Duodenal mucosa (tissue), 2 donors: ENCODE measurements around the gene TADA3.
A peak's percentile ranks its signal among the peaks of the same experiment; 100 is the strongest.

Experiments used
- H3K27ac ChIP-seq: one replicate; pipeline ENCODE4 v1.7.0; 2013; ENCODE audit warnings: low read depth, low read length
- H3K27me3 ChIP-seq, 2 donors: one replicate each; pipeline ENCODE4 v1.7.0; 2013; ENCODE audit warnings: low read length in 2 of 2, control low read depth in 1 of 2; ENCODE audit not compliant: insufficient read depth in 2 of 2, control insufficient read depth in 1 of 2
- H3K36me3 ChIP-seq, 2 donors: one replicate each; pipeline ENCODE4 v1.7.0; 2013; ENCODE audit warnings: low read length in 2 of 2, control low read depth in 1 of 2; ENCODE audit not compliant: insufficient read depth in 2 of 2, control insufficient read depth in 1 of 2
- H3K4me1 ChIP-seq, 2 donors: one replicate each; pipeline ENCODE4 v1.7.0; 2013; ENCODE audit warnings: low read length in 2 of 2, control low read depth in 1 of 2; ENCODE audit not compliant: insufficient read depth in 2 of 2, control insufficient read depth in 1 of 2
- H3K4me3 ChIP-seq, 2 donors: one replicate each; pipeline ENCODE4 v1.7.0; 2013; ENCODE audit warnings: low read length in 2 of 2, low read depth in 1 of 2
- H3K9ac ChIP-seq, 2 donors: one replicate each; pipeline ENCODE4 v1.7.0; 2013; ENCODE audit warnings: low read length in 2 of 2, low read depth in 1 of 2
- H3K9me3 ChIP-seq, 2 donors: one replicate each; pipeline ENCODE4 v1.7.0; 2013; ENCODE audit warnings: low read length in 2 of 2, control low read depth in 1 of 2; ENCODE audit not compliant: control insufficient read depth in 1 of 2

The TADA3 gene

GRCh38 chr3:9785602-9786001, 6.7 kb downstream of the TADA3 start:
- no peaks in the 10 kb centered on the region for H3K27me3 ChIP-seq
- H3K9me3 ChIP-seq, result no peaks in the 10 kb centered on the region
- H3K9ac ChIP-seq, result no peak overlapping the region
- H3K27ac ChIP-seq, result no peak overlapping the region
- peaks cover 9 to 18% of the 10 kb centered on the region in 2 donors for H3K4me1 ChIP-seq
- H3K4me3 ChIP-seq, result no peak overlapping the region
- peaks cover 29 to 60% of the 10 kb centered on the region in 2 donors for H3K36me3 ChIP-seq

GRCh38 chr3:9784965-9785364, 7.3 kb downstream of the TADA3 start:
- Histone ChIP-seq H3K9ac (no peak overlapping the region), H3K36me3 (peaks cover 29 to 53% of the 10 kb centered on the region in 2 donors), H3K9me3 (no peaks in the 10 kb centered on the region), H3K27me3 (no peaks in the 10 kb centered on the region), H3K4me1 (peaks cover 15 to 21% of the 10 kb centered on the region in 2 donors), H3K27ac (no peak overlapping the region), H3K4me3 (no peak overlapping the region)

GRCh38 chr3:9783954-9784353, 8.3 kb downstream of the TADA3 start:
- no peaks in the 10 kb centered on the region for H3K9me3 ChIP-seq
- no peak overlapping the region for H3K9ac ChIP-seq
- H3K27ac ChIP-seq, result no peak overlapping the region
- H3K4me3 ChIP-seq, result no peak overlapping the region
- no peaks in the 10 kb centered on the region for H3K27me3 ChIP-seq
- peaks cover 25 to 31% of the 10 kb centered on the region in 2 donors for H3K4me1 ChIP-seq
- H3K36me3 ChIP-seq, result peaks cover 25 to 49% of the 10 kb centered on the region in 2 donors

GRCh38 chr3:9782770-9783169, 9.5 kb downstream of the TADA3 start:
- Histone ChIP-seq H3K36me3 (peaks cover 25 to 45% of the 10 kb centered on the region in 2 donors), H3K27ac (no peak overlapping the region), H3K27me3 (no peaks in the 10 kb centered on the region), H3K9ac (no peak overlapping the region), H3K4me1 (peaks cover 37 to 41% of the 10 kb centered on the region in 2 donors), H3K4me3 (no peak overlapping the region), H3K9me3 (no peaks in the 10 kb centered on the region)

GRCh38 chr3:9781978-9782603, 10.2 kb downstream of the TADA3 start:
- H3K9ac ChIP-seq, result no peak overlapping the region
- no peaks in the 10 kb centered on the region for H3K27me3 ChIP-seq
- H3K9me3 ChIP-seq, result no peaks in the 10 kb centered on the region
- no peak overlapping the region for H3K4me3 ChIP-seq
- H3K36me3 ChIP-seq, result peaks cover 20 to 38% of the 10 kb centered on the region in 2 donors
- H3K27ac ChIP-seq, result no peak overlapping the region
- peaks cover 43 to 45% of the 10 kb centered on the region in 2 donors for H3K4me1 ChIP-seq

- no peak overlapping the region for H3K27ac ChIP-seq
Observed at GRCh38 chr3:9781551-9781950, 10.7 kb downstream of the TADA3 start.

GRCh38 chr3:9780910-9781309, 11.4 kb downstream of the TADA3 start:
- no peak overlapping the region for H3K27ac ChIP-seq
- H3K4me1 ChIP-seq, result peaks cover 43 to 45% of the 10 kb centered on the region in 2 donors
- H3K4me3 ChIP-seq, result no peak overlapping the region
- H3K27me3 ChIP-seq, result no peaks in the 10 kb centered on the region
- H3K9me3 ChIP-seq, result no peaks in the 10 kb centered on the region
- H3K9ac ChIP-seq, result no peak overlapping the region
- peaks cover 16 to 28% of the 10 kb centered on the region in 2 donors for H3K36me3 ChIP-seq

More at GRCh38 chr3:9781551-9781950, 10.7 kb downstream of the TADA3 start:
- no peaks in the 10 kb centered on the region for H3K27me3 ChIP-seq
- H3K9me3 ChIP-seq, result no peaks in the 10 kb centered on the region
- peaks cover 43 to 45% of the 10 kb centered on the region in 2 donors for H3K4me1 ChIP-seq
- no peak overlapping the region for H3K4me3 ChIP-seq
- peaks cover 20 to 34% of the 10 kb centered on the region in 2 donors for H3K36me3 ChIP-seq
- no peak overlapping the region for H3K9ac ChIP-seq

- H3K27me3 ChIP-seq, result no peaks in the 10 kb centered on the region
- H3K9ac ChIP-seq, result peak overlapping the region in 1 of 2 donors; percentile 15
- no peaks in the 10 kb centered on the region for H3K9me3 ChIP-seq
- H3K36me3 ChIP-seq, result peaks cover 13 to 25% of the 10 kb centered on the region in 2 donors
- H3K4me1 ChIP-seq, result peaks cover 43 to 45% of the 10 kb centered on the region in 2 donors
- H3K4me3 ChIP-seq, result no peak overlapping the region
- peak overlapping the region; percentile 50 for H3K27ac ChIP-seq
Observed at GRCh38 chr3:9780458-9780812, 11.8 kb downstream of the TADA3 start.

- Histone ChIP-seq H3K9me3 (no peaks in the 10 kb centered on the region), H3K27ac (peak overlapping the region; percentile 50), H3K36me3 (peaks cover 10 to 20% of the 10 kb centered on the region in 2 donors)
Observed at GRCh38 chr3:9779721-9780457, 12.4 kb downstream of the TADA3 start.

GRCh38 chr3:9779075-9779593, 13.1 kb downstream of the TADA3 start:
- peak overlapping the region; percentile 15 for H3K27ac ChIP-seq
- no peaks in the 10 kb centered on the region for H3K27me3 ChIP-seq
- H3K4me3 ChIP-seq, result peak overlapping the region in 1 of 2 donors; percentile 1
- H3K9ac ChIP-seq, result peak overlapping the region in 1 of 2 donors; percentile 10
- peaks cover 10 to 18% of the 10 kb centered on the region in 2 donors for H3K36me3 ChIP-seq
- no peaks in the 10 kb centered on the region for H3K9me3 ChIP-seq
- H3K4me1 ChIP-seq, result peaks cover 43 to 45% of the 10 kb centered on the region in 2 donors

More at GRCh38 chr3:9779721-9780457, 12.4 kb downstream of the TADA3 start:
- Histone ChIP-seq H3K4me1 (peaks cover 43 to 45% of the 10 kb centered on the region in 2 donors), H3K4me3 (no peak overlapping the region), H3K9ac (peak overlapping the region in 1 of 2 donors; percentile 5), H3K27me3 (no peaks in the 10 kb centered on the region)
